Panc1 (cell line): ENCODE data around the gene ADGRB3. TPM values are rescaled to one million over a fixed set of nuclear protein-coding genes. Genes with fewer than 3 reads are reported as not detected.

Experiments
- ATAC-seq: fragments of 200-7000 bp; cut with Tn5 transposase; 2 replicates; pipeline ENCODE4 v1.9.1; 2020; ENCODE audit warnings: mild to moderate bottlenecking, moderate library complexity
- BruUV-seq: library from RNA; stranded (reverse); fragments of 400-500 nt; replicated peaks from 2 replicates; lab custom pipeline; 2021; lab: Mats Ljungman, UMichigan
- CTCF ChIA-PET: fragments of 300-600 bp; sonication (Branson Sonifier 250); formaldehyde crosslinking; loops from one replicate; lab custom pipeline; 2022; ENCODE audit warnings: antibody characterized with exemption; lab: Charles Lee
- POLR2A ChIA-PET: fragments of 300-600 bp; sonication (Branson Sonifier 250); formaldehyde crosslinking; loops from one replicate; lab custom pipeline; 2022; ENCODE audit warnings: antibody characterized with exemption; lab: Charles Lee
- DNase-seq: peaks from one replicate; pipeline ENCODE4 v3.0.0-alpha.2; 2010; ENCODE audit warnings: low read depth, low spot score
- H3K27ac ChIP-seq: 2 replicates; pipeline ENCODE4 v1.5.1; 2011; ENCODE audit warnings: mild to moderate bottlenecking, low read length, inconsistent platforms
- H3K27me3 ChIP-seq: fragments of 200-500 bp; sonication (Bioruptor generic); 2 replicates; pipeline ENCODE4 v1.6.0; 2014; ENCODE audit warnings: low read length, inconsistent platforms; ENCODE audit not compliant: control insufficient read depth, insufficient read depth
- H3K36me3 ChIP-seq: fragments of 200-500 bp; sonication (Bioruptor generic); 2 replicates; pipeline ENCODE4 v1.5.1; 2014; ENCODE audit warnings: inconsistent platforms, mild to moderate bottlenecking, low read length, moderate library complexity; ENCODE audit not compliant: control insufficient read depth, insufficient read depth
- H3K4me1 ChIP-seq: 2 replicates; pipeline ENCODE4 v1.5.1; 2011; ENCODE audit warnings: inconsistent platforms, mild to moderate bottlenecking, low read length, moderate library complexity; ENCODE audit not compliant: control insufficient read depth, insufficient read depth
- H3K4me3 ChIP-seq, 2 experiments: 2 replicates each; pipeline ENCODE4 v1.5.1; 2011 to 2012; ENCODE audit warnings: low read depth in 2 of 2, low read length in 2 of 2, mild to moderate bottlenecking in 2 of 2, inconsistent platforms in 1 of 2, moderate library complexity in 1 of 2
- H3K9me3 ChIP-seq: fragments of 200-500 bp; sonication (Bioruptor generic); 2 replicates; pipeline ENCODE4 v1.5.1; 2014; ENCODE audit warnings: low read depth, mild to moderate bottlenecking, inconsistent platforms, low read length, moderate library complexity; ENCODE audit not compliant: control insufficient read depth, insufficient read depth
- POLR2AphosphoS5 ChIP-seq: IDR thresholded peaks from 2 replicates; pipeline ENCODE4 v1.6.1; 2012; ENCODE audit warnings: mild to moderate bottlenecking, low read depth, low read length, moderate library complexity
- REST ChIP-seq, 2 experiments: IDR thresholded peaks; 2 replicates each; pipeline ENCODE4 v1.6.1; 2011 to 2012; ENCODE audit warnings: low read depth in 2 of 2, control low read depth in 1 of 2, low read length in 1 of 2, mild to moderate bottlenecking in 1 of 2, moderate library complexity in 1 of 2; ENCODE audit not compliant: insufficient read depth in 1 of 2
- SIN3A ChIP-seq: IDR thresholded peaks from 2 replicates; pipeline ENCODE4 v1.6.1; 2012; ENCODE audit warnings: low read depth, mild to moderate bottlenecking, low read length, moderate library complexity, borderline replicate concordance; ENCODE audit not compliant: insufficient read depth
- TCF7L2 ChIP-seq: IDR thresholded peaks from 2 replicates; pipeline ENCODE4 v1.6.1; 2011; ENCODE audit warnings: mild to moderate bottlenecking, low read depth, low read length, inconsistent platforms
- in situ Hi-C: cut with HindIII; loops from 2 replicates; pipeline ENCODE4 v1.10.0; 2016; ENCODE audit warnings: low sequenced_read_pairs, low pct_unique_long_range_greater_than_20kb
- intact Hi-C: fragments of 100-400 bp; cut with micrococcal nuclease; formaldehyde crosslinking; loops from one replicate; pipeline ENCODE4 v1.10.0; 2022; ENCODE audit not compliant: unreplicated experiment
- total RNA-seq: library from RNA; stranded (reverse); gene quantifications from one replicate; pipeline ENCODE4 v1.2.1, GENCODE V29; 2021; ENCODE audit not compliant: unreplicated experiment
- TF ChIP-seq, protein P1 (sequence below): fragments of 450-650 bp; IDR thresholded peaks from 2 replicates; pipeline ENCODE4 v1.5.1; 2017; ENCODE audit warnings: mild to moderate bottlenecking

Gene ADGRB3
- total RNA-seq, 1 experiment from 2014 or later: 0.10 TPM

DNA sequence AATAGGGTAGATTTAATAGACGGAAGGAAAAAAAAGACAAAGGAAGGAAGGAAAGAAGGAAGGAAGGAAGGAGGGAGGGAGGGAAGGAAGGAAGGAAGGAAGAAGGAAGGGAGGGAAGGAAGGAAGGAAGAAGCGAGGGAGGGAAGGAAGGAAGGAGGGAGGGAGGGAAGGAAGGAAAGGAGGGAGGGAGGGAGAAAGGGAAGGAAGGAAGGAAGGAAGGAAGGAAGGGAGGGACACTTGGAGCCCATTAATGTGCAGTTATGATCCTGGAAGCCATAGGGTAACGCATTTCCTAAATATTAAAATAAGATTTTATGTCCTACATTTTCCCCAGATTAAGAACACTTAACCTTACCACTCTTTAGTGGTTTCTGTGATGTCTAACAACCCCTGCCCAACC, 465.7 kb downstream of the ADGRB3 start:
- intact Hi-C loops: no loop called here
- Histone ChIP-seq H3K27ac (no peak overlapping the region), H3K4me1 (no peaks in the 10 kb centered on the region), H3K36me3 (no peaks in the 10 kb centered on the region), H3K9me3 (no peaks in the 10 kb centered on the region), H3K4me3 (no peak overlapping the region), H3K27me3 (no peaks in the 10 kb centered on the region)
- DNase-seq (no peak), ATAC-seq (no peak)
- ChIA-PET POLR2A (no interaction called here), CTCF (no interaction called here)
- TF ChIP-seq REST (IDR thresholded peaks at IDR 0.05; ENCODE audit: insufficient read depth in 1 of 2, low read depth in 2 of 2, low read length in 1 of 2) (no peak), POLR2AphosphoS5 (no peak), TCF7L2 (no peak), SIN3A (no peak)
- no TSS peak for BruUV-seq
- in situ Hi-C loops: no loop called here

- Histone ChIP-seq H3K9me3 (no peaks in the 10 kb centered on the region), H3K4me3 (no peak overlapping the region), H3K36me3 (no peaks in the 10 kb centered on the region), H3K4me1 (no peaks in the 10 kb centered on the region), H3K27ac (no peak overlapping the region), H3K27me3 (no peaks in the 10 kb centered on the region)
- DNase-seq (no peak), ATAC-seq (no peak)
- CTCF ChIA-PET: no interaction called here
- intact Hi-C loops: no loop called here
- in situ Hi-C loops: no loop called here
- POLR2A ChIA-PET: no interaction called here
- TF ChIP-seq SIN3A: no peak
- TF ChIP-seq, protein P1, sequence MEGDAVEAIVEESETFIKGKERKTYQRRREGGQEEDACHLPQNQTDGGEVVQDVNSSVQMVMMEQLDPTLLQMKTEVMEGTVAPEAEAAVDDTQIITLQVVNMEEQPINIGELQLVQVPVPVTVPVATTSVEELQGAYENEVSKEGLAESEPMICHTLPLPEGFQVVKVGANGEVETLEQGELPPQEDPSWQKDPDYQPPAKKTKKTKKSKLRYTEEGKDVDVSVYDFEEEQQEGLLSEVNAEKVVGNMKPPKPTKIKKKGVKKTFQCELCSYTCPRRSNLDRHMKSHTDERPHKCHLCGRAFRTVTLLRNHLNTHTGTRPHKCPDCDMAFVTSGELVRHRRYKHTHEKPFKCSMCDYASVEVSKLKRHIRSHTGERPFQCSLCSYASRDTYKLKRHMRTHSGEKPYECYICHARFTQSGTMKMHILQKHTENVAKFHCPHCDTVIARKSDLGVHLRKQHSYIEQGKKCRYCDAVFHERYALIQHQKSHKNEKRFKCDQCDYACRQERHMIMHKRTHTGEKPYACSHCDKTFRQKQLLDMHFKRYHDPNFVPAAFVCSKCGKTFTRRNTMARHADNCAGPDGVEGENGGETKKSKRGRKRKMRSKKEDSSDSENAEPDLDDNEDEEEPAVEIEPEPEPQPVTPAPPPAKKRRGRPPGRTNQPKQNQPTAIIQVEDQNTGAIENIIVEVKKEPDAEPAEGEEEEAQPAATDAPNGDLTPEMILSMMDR: no peak
- no peak for TF ChIP-seq REST (IDR thresholded peaks at IDR 0.05; ENCODE audit: insufficient read depth in 1 of 2, low read depth in 2 of 2, low read length in 1 of 2)
- no peak for TF ChIP-seq POLR2AphosphoS5
- no peak for TF ChIP-seq TCF7L2
- no TSS peak for BruUV-seq
Measured at GRCh38 chr6:69102416-69102815, 467.3 kb downstream of the ADGRB3 start.
